Activated CD4-positive, CD25-positive, alpha-beta regulatory T cell (primary cell): ENCODE measurements around the gene DRGX.

Experiments used
- DNase-seq, 4 experiments: peaks; one replicate each; lab custom pipeline; 2025; lab: John Stamatoyannopoulos, UW

Gene DRGX

GRCh38 chr10:49382226-49382625, 13.7 kb downstream of the DRGX start:
- DNase-seq, result no peak

GRCh38 chr10:49381111-49381900, 14.6 kb downstream of the DRGX start:
- no peak for DNase-seq

- no peak for DNase-seq
Observed at GRCh38 chr10:49379596-49380410, 16.1 kb downstream of the DRGX start.

- no peak for DNase-seq
Observed at GRCh38 chr10:49377256-49377655, 18.6 kb downstream of the DRGX start.

GRCh38 chr10:49375611-49376010, 20.3 kb downstream of the DRGX start:
- DNase-seq, result no peak

- no peak for DNase-seq
Observed at GRCh38 chr10:49374740-49375139, 21.1 kb downstream of the DRGX start.

GRCh38 chr10:49373361-49373760, 22.5 kb downstream of the DRGX start:
- no peak for DNase-seq

GRCh38 chr10:49371967-49372366, 23.9 kb downstream of the DRGX start:
- DNase-seq, result no peak

- no peak for DNase-seq
Observed at GRCh38 chr10:49370326-49371100, 25.4 kb downstream of the DRGX start.

- DNase-seq, result no peak
Observed at GRCh38 chr10:49369216-49370162, 26.4 kb downstream of the DRGX start.

- no peak for DNase-seq
Observed at GRCh38 chr10:49368256-49368655, 27.6 kb downstream of the DRGX start.

- DNase-seq, result no peak
Observed at GRCh38 chr10:49367600-49367999, 28.3 kb downstream of the DRGX start.

- no peak for DNase-seq
Observed at GRCh38 chr10:49366460-49366859, 29.4 kb downstream of the DRGX start.

- no peak for DNase-seq
Observed at GRCh38 chr10:49365675-49366415, 30.0 kb downstream of the DRGX start.

- DNase-seq, result no peak
Observed at GRCh38 chr10:49365275-49365674, 30.6 kb downstream of the DRGX start.

GRCh38 chr10:49364747-49365146, 31.1 kb downstream of the DRGX start:
- DNase-seq, result no peak

GRCh38 chr10:49364051-49364450, 31.8 kb downstream of the DRGX start:
- DNase-seq, result no peak

GRCh38 chr10:49363309-49364031, 32.4 kb downstream of the DRGX start:
- no peak for DNase-seq

- no peak for DNase-seq
Observed at GRCh38 chr10:49362596-49363260, 33.2 kb downstream of the DRGX start.
